ENCODE measurements around the gene POLD4. TPM values are rescaled to one million over a fixed set of nuclear protein-coding genes. Genes with fewer than 3 reads are reported as not detected.

POLD4 gene
- total and polyA plus RNA-seq, 10 donors: 81.4 to 290 (median 128) TPM

GRCh38 chr11:67315325-67315909 is 37.9 kb downstream of the POLD4 start:
- Histone ChIP-seq H3K36me3 (peaks cover 0 to 16% (median 2%) of the 10 kb centered on the region in 6 donors), H3K27me3 (replicated peaks in 1 of 7) (no peaks in the 10 kb centered on the region), H3K27ac (no peak overlapping the region), H3K9me3 (no peaks in the 10 kb centered on the region), H3K4me3 (no peak overlapping the region), H3K4me1 (peaks cover 11 to 65% (median 37%) of the 10 kb centered on the region in 6 donors)
- no peak for TF ChIP-seq POLR2AphosphoS5 (IDR thresholded peaks at IDR 0.05)
- TF ChIP-seq CTCF (IDR thresholded peaks at IDR 0.05 in 8 of 11, conservative IDR thresholded peaks at IDR 0.05 in 3 of 11): no peak
- no peak for TF ChIP-seq POLR2A (IDR thresholded peaks at IDR 0.05)
- intact Hi-C loops (cut with DNase I; ENCODE audit: low total_unique reads): no loop called here
- DNase-seq: no peak
- 82 to 89% (median 85%) methylated on average over 9 of the region's 9 CpGs for WGBS, 5 donors

GRCh38 chr11:67314218-67314617 is 39.1 kb downstream of the POLD4 start:
- no peak for TF ChIP-seq CTCF (IDR thresholded peaks at IDR 0.05 in 8 of 11, conservative IDR thresholded peaks at IDR 0.05 in 3 of 11)
- TF ChIP-seq POLR2A (IDR thresholded peaks at IDR 0.05): no peak
- TF ChIP-seq POLR2AphosphoS5 (IDR thresholded peaks at IDR 0.05): no peak
- whole genome bisulfite sequencing, 5 donors: 83 to 95% (median 88%) methylated on average over 1 to 2 of the region's 2 CpGs
- Histone ChIP-seq H3K27me3 (replicated peaks in 1 of 7) (no peaks in the 10 kb centered on the region), H3K27ac (no peak overlapping the region), H3K4me1 (peaks cover 11 to 62% (median 37%) of the 10 kb centered on the region in 6 donors), H3K36me3 (peaks cover 0 to 28% (median 9%) of the 10 kb centered on the region in 6 donors), H3K9me3 (no peaks in the 10 kb centered on the region), H3K4me3 (no peak overlapping the region)
- intact Hi-C loops (cut with DNase I; ENCODE audit: low total_unique reads): no loop called here
- no peak for DNase-seq

GRCh38 chr11:67313125-67313890 is 40.0 kb downstream of the POLD4 start:
- H3K4me1 ChIP-seq: peaks cover 11 to 53% (median 28%) of the 10 kb centered on the region in 6 donors
- no peaks in the 10 kb centered on the region for H3K9me3 ChIP-seq
- WGBS, 5 donors: 87 to 92% (median 91%) methylated on average over 11 of the region's 11 CpGs
- peak overlapping the region in 1 of 8 donors; percentile 3 for H3K4me3 ChIP-seq
- peaks cover 0 to 37% (median 12%) of the 10 kb centered on the region in 6 donors for H3K36me3 ChIP-seq
- DNase-seq: no peak
- TF ChIP-seq POLR2A (IDR thresholded peaks at IDR 0.05) (no peak), POLR2AphosphoS5 (IDR thresholded peaks at IDR 0.05) (no peak), CTCF (IDR thresholded peaks at IDR 0.05 in 8 of 11, conservative IDR thresholded peaks at IDR 0.05 in 3 of 11) (no peak)
- peak overlapping the region in 7 of 8 donors; percentile 60 to 81 (median 73) for H3K27ac ChIP-seq
- intact Hi-C loops (cut with DNase I; ENCODE audit: low total_unique reads): no loop called here
- H3K27me3 ChIP-seq (replicated peaks in 1 of 7): no peaks in the 10 kb centered on the region

Measured in spleen (tissue), 11 donors.